CD4-positive, alpha-beta T cell treated with Interleukin-17A for 1 hour (primary cell): ENCODE data around the gene CCDC134.
A peak's percentile ranks its signal among the peaks of the same experiment; 100 is the strongest.
"Not testable (repeated sequence)": the region's sequence is repeated elsewhere in the genome, so short reads cannot be mapped to it uniquely, and the experiment has no call there.

Experiments used
- DNase-seq: peaks from one replicate; pipeline ENCODE4 v3.0.0-alpha.2; 2020

The CCDC134 gene

DNA sequence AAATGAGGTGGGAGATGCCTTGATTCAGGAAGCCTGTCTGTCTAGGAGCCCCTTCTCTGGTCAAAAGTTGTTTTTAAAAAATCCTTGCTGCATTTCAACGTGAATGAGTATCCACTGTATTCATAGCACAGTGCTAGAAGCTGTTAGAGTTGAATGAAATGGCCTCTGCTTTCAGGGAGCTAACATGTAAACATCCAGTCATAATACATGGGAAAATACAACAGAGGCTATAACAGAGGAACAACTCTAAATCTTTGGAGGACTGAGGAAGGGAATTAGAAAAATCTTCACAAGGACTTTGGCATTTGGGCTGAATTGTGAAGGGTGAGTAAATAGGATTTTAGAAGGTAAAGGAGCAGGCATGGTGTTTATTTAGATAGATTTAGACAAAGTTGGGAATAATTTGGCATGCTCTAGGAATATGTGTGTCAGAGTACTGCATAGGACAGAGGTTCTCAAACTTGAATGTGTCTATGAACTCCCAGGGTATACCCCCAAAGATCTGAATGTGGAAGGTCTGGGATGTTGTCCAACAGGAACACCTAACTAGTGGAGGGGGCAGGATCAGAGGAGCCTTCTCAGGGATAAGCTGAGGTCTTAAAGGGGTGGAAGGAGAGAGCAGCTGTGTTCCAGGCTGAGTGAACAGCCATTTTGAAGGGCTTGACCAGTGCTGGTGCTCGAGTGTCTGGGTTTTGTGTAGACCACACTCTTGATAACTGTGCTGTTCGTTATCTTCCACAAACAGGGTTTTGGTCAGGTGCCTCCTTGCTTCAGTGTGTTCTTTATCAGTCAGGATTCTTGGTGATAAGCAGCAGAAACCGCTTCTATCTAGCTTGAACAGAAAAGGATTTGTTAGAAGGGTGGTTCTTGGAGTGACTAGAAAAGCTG is 45.1 kb downstream of the CCDC134 start:
- DNase-seq = no peak

DNA sequence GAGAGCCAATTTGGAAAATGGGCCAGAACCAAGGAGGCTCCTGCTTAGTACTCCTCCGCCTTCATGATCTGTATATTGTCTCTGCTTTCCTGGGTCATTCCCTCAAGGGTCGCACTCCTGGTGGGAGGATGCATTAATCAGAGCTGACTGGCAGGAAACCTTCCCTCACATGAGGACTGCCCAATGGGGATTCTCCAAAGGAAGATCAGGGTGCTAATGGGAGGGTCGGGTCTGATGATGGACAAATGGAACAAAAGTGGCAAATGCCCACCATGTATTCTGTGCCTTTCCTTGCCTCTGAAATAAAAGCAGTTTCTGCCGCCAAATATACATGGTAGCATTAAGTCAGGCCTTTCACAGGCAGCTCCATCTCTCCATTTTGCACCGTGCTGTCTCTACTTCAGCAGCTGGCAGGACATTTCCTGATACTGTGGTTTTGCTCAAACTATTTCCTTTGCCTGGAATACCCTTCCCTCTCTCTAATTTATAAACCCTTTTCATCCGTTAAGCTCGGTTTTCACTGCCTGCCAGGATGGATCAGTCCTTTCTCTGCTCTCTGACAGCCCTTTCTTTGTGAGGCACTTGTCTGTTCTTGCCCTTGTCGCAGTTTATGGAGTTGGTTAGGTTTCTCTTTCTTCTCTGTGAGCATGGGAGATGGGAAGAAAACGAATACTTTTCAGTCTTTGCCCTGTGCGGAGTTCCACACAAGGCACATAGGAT is 45.9 kb downstream of the CCDC134 start:
- DNase-seq = no peak

DNA sequence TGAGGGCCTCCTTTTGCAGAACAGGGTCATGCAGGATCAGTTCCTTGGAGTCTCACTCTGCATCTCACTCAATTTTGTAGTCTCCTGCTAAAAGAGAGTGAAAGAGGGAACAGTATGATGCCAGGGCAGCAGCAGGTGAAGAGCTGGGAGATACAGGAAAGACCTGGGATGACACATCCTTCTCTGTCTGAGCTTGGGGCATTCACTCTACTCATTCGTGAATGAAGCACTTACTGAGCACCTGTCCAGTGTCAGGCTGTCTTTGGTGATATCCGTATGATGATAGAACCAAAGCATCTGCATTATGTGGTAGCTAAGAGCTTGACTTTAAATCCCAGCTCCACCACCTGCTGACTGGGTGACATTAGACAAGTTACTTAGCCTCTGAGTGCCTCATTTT is 46.8 kb downstream of the CCDC134 start:
- DNase-seq = no peak

DNA sequence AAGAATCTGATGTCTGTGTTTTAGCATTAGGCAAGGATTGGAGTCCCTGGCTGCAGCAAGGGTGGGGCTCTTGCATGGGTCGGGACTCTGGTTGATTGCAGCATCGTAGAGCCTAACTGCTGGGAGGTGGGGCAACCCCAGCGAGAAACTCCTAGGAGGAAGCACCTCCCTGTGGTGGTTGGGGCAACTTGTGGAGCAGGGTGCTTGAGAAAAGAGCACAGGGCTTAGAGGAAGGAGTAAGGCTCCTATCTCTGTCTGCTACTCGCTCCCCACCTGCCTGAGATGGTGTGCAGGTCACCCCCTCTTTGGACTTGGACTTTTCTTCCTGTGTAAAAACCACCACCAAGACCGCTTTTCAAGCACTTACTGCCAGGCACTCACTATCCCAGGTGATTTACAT is 48.0 kb downstream of the CCDC134 start:
- DNase-seq = no peak

DNA sequence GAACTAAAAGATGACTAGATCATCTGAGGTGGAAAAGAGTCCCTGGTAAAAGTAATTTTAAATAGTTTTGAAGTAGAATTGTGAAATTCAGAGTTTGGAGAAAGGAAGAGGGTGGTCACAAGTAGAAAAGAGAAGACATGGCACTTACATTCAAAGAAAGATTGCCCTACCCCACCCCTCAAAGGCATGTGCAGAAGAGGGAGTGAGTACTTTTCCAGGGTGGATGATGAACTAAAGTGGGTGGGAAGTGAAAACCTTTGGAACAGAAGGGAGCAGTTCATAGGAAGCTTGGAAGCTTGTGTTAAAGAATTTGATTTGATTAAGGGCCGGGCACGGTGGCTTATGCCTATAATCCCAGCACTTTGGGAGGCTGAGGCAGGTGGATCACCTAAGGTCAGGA is 56.0 kb downstream of the CCDC134 start:
- DNase-seq = no peak

DNA sequence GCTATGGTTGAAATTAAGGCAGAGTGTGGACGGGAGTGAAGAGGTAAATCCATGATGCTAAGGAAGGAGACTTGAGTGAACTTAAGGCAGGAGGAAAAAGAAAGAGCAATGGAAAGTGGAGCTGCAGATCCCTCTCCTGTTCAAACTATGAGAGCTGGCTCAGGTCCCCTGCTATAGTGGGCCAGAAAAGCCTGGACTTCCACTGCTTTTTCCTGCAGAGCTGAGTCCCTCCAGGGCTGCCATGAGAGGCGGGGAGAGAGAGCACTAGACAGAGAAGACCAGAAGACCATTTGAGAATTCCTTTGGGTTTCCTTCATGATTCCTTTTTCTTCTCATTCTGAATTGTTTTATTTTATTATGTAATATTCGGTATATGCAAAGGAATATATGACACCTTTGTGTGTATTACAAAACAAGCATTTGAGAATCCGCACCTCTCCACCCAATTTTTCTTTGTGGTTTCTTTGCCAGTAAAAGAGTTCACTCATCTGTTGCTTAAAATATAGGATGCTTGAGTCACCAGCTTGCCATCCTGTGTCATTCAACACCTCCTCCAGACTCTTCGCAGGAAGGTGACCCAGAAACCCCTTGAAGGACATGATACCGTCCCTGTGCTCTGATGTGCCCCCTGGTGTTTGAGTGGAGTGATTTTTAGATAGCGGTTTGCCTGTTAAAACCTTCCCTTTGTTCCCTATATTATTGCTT is 56.8 kb downstream of the CCDC134 start:
- peak; percentile 83 for DNase-seq

DNA sequence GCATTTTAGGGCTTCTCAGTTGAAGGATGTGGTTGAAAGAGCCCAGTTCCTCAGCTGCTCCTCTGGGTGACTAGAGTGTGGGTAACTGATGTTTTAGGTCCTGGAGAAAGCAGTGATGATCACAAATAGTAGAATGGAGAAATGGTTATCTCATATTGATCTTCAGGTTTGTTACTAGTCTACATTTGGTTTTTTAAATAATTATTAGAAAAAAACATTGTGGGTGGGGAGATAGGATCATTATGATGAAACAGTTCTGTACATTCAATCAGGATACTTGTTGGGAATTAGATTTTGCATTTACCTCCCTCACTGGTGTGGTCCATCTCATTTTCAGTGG is 57.4 kb downstream of the CCDC134 start:
- DNase-seq = no peak

DNA sequence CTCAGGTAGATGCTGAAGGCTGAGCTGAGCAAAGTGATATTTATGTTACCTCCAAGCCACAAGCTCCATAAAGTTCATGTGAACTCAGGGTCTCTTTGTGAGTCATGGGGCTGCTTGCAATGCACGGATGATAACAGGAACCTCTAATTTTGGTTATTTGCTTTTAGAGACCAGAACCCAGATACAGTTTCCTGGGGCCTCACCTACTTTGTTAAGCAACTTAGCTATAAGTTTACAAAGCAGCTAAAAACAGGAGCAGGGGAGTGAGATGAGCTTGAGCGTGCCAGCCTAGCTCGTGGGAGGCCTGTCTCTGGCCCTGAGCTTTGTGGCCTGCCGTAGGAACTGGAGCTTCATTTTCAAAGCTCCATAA is 61.7 kb downstream of the CCDC134 start:
- DNase-seq = peak; percentile 54

DNA sequence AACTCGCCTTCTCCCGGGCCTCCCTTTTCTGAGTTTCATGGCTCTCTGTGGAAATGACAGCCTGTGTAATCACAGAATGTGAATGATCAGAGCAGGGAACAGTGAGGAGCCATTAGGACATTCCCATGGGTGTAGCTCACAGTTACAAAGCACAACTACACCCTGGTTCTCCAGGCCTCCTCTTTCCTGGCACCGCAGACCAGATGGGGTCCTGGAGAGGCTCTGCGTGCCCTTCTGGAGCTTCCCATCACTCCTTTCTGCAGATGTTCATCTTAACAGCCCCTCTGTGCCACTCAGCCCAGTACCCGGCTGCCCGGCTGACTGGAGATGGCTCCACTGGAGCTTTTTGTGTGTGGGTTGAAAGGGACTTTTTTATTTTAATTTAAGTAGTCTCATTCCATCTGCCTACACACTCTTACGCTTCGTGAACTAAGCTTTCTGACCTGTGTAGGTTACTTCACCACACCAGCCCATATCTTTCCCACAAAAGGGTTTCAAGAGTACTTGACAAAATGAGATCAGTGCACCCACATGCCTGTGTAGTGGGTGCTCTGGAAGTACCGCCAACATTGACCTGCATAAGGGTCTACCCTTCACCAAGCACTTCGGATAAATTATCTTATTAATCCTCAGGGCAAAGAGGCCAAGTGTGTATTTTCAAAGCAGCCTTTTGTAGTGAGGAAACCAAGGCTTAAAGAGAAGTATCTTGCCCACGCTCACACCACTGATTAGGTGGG is 62.2 kb downstream of the CCDC134 start:
- DNase-seq = peak; percentile 24

DNA sequence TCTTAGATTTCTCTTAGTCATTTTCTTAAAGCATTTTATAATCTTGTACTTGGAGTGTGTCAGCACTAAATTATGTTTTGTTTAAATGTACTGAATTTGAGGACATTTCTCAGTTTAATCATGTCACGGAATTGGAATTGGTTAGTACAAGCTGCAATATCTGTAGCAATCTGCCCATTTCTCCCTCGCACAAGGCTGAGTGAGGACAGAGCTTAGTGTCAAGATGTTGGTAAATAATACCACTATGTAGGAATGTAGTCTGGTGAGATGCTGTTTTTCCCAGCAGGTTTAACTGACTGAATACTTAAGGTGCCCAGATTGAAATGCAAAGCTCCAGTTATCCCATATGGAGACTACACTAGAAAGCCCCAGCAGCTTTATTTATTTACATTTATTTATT is 63.0 kb downstream of the CCDC134 start:
- no peak for DNase-seq

DNA sequence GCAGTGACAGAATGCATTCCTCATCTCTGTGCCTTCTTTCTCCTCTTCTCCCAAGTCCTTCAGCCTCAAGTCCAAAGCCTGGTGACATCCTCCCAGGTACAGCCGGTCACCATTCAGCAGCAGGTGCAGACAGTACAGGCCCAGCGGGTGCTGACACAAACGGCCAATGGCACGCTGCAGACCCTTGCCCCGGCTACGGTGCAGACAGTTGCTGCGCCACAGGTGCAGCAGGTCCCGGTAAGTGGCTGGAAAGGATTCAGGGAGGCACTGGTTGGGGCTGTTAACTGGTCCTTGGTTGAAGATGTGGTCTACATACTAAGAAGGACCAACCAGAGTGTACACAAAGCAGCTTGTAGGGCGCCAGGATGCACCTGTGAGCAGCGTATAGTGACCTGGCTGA is 68.1 kb downstream of the CCDC134 start:
- DNase-seq = no peak

DNA sequence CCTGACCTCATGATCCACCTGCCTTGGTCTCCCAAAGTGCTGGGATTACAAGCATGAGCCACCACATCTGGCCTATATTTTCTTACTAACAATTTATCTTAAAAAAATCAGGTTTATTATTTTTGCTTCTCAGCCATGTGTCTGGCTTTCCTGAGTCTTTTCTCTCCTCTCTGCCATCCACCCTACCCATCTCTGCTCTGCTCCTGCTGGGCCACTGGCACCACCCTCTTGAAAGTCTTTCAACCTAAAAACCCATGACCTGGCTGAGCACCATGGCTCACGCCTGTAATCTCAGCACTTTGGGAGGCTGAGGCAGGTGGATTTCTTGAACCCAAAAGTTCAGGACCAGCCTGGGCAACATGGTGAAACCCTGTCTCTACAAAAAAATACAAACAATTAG is 69.6 kb downstream of the CCDC134 start:
- not testable (repeated sequence) for DNase-seq

DNA sequence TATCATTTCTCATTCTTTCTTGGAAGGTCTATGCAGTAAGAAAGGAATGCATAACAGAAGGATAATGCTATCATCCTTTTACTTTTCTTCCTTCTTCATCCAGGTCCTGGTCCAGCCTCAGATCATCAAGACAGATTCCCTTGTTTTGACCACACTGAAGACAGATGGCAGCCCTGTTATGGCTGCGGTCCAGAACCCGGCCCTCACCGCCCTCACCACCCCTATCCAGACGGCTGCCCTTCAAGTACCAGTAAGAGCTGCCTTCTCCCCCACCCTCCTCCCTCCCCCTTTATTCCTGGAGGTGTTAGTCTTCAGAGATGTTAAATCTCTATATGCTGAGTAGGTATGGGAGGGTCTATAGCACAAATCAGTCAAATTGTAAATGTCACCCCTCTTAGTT is 70.3 kb downstream of the CCDC134 start:
- DNase-seq = no peak

DNA sequence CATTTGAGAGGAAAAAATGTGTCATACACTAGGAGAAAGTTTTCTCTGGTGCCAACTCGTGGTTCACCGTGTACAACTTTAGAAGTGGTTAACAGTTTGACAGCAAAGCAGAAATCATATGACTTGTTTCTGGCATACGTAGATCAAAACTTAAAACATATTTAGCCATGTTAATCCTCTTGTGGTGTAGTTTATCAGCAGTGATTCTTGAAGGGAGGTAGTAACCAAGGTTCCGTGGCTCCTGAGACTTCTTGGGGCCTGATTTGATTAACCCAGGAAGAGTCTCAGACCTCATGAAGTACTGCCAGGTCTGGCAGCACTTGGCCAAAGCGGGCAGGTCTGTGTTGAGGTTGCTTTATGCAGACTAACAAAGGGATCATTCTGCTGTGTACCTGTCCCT is 72.9 kb downstream of the CCDC134 start:
- peak; percentile 61 for DNase-seq

DNA sequence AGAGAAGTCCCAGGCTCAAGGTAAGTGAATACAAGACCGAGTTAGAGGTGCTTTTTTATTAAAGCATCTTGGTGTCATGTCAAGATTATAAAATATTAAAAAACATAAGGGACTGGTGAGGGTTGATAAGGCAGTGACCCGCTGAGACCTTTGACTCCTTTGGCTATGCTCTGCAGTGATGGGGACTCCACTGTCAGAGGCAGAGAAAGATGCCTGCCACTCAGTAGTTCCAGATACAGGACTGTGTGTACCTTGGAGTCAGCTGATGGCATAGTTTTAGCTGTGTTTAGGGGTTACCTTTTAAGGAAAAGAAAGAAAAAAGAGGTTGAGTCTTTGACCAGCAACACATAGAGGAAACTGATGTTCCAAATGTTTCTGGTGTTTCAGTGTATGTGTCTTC is 73.6 kb downstream of the CCDC134 start:
- no peak for DNase-seq

DNA sequence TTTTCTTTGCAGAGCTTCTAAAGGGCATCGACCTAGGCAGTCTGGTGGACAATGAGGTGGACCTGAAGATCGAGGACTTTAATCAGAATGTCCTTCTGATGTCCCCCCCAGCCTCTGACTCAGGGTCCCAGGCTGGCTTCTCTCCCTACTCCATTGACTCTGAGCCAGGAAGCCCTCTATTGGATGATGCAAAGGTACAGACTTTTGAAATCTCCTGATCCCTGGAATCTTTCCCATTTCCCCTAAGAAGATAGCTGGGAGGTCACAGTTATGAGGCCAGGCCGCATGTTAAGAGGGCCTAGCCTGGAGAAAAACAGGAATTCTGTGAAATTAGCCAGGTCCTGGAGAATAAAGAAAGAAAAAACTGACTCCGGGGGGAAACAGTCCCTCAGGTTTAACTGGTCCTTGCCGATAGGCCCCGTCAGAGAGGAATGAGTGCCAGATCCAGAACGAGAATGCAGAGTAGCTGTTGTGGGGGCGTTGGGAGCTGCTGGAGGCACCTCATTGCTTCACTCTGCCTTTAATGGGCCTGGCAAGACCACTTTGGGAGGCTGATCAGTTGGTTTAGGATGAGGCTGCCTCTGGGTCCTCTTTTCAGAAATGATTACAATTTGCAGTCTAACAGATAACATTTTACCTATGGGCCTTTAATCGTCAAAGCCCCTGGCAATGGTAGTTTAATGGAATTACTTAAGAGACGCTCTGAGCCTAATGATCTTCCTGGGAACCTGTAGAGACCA is 75.2 kb downstream of the CCDC134 start:
- no peak for DNase-seq
